Duodenal mucosa (tissue), 2 donors: Measurements from ENCODE around the gene NKPD1.

Source experiments
- H3K27ac ChIP-seq: one replicate; pipeline ENCODE4 v1.7.0; 2013; ENCODE audit warnings: low read depth, low read length
- H3K27me3 ChIP-seq, 2 donors: one replicate each; pipeline ENCODE4 v1.7.0; 2013; ENCODE audit warnings: low read length in 2 of 2, control low read depth in 1 of 2; ENCODE audit not compliant: insufficient read depth in 2 of 2, control insufficient read depth in 1 of 2
- H3K36me3 ChIP-seq, 2 donors: one replicate each; pipeline ENCODE4 v1.7.0; 2013; ENCODE audit warnings: low read length in 2 of 2, control low read depth in 1 of 2; ENCODE audit not compliant: insufficient read depth in 2 of 2, control insufficient read depth in 1 of 2
- H3K4me1 ChIP-seq, 2 donors: one replicate each; pipeline ENCODE4 v1.7.0; 2013; ENCODE audit warnings: low read length in 2 of 2, control low read depth in 1 of 2; ENCODE audit not compliant: insufficient read depth in 2 of 2, control insufficient read depth in 1 of 2
- H3K4me3 ChIP-seq, 2 donors: one replicate each; pipeline ENCODE4 v1.7.0; 2013; ENCODE audit warnings: low read length in 2 of 2, low read depth in 1 of 2
- H3K9ac ChIP-seq, 2 donors: one replicate each; pipeline ENCODE4 v1.7.0; 2013; ENCODE audit warnings: low read length in 2 of 2, low read depth in 1 of 2
- H3K9me3 ChIP-seq, 2 donors: one replicate each; pipeline ENCODE4 v1.7.0; 2013; ENCODE audit warnings: low read length in 2 of 2, control low read depth in 1 of 2; ENCODE audit not compliant: control insufficient read depth in 1 of 2

The NKPD1 gene

DNA sequence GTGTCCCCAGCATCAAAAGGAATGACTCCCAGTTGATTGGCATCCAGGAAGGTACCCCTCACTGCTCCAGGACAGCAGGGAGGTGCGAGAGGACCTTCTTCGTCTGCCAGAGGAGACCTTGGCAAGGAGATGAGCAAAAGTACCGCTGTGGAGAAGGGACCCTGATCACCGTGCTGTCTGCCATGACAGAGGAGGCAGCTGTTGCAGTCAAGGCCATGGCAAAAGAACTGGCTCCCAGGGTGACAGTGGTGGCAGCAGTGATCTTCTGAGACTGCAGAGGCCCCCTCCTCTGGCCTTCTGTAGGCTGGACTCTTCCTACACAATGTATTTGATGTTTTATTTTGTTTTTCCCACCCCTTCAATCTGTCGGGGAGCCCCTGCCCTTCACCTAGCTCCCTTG, 32.0 kb downstream of the NKPD1 start:
- Histone ChIP-seq H3K4me3 (no peak overlapping the region), H3K27me3 (no peaks in the 10 kb centered on the region), H3K4me1 (peaks cover 6% of the 10 kb centered on the region in 2 donors), H3K9ac (no peak overlapping the region), H3K27ac (no peak overlapping the region), H3K36me3 (peaks cover 0 to 18% of the 10 kb centered on the region in 2 donors), H3K9me3 (no peaks in the 10 kb centered on the region)

DNA sequence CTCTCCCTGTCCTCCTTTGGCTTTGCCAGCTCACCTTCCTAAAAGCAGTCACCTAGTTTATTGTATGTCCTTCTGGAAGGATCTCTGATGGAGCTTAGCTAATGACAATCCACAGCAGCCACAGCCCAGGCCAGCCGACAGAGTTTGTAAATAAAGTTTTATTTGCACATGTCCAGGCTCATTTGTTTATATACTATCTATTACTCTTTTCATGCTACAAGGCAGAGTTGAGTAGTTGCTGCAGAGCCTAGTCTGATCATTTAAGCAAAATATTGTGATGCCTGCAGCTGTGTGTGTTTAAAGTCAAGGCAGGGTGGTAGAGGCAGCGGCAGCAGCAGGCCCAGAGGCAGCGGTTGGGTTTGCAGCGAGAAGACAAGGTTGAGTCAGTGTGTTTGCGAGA, 32.6 kb downstream of the NKPD1 start:
- Histone ChIP-seq H3K27ac (no peak overlapping the region), H3K4me3 (no peak overlapping the region), H3K27me3 (no peaks in the 10 kb centered on the region), H3K36me3 (peaks cover 0 to 15% of the 10 kb centered on the region in 2 donors), H3K9ac (no peak overlapping the region), H3K4me1 (peaks cover 6% of the 10 kb centered on the region in 2 donors), H3K9me3 (no peaks in the 10 kb centered on the region)

DNA sequence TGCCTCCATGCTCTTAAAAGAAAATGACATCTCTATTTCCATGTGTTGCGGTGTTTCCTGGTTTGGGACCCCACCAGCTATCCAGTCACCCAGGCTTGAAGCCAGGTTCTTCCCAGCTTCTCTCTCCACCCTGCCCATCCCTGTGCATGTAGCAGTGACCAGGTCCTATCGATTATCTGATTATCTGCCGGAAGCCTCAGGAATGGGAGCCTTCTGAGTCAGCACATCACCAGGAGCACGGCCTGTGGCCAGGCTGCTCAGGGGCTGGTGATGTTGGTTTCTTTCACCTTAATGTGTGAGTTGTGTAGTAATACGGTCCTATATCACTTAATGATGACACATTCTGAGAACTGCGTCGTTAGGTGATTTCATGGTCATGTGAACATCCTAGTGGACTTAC, 34.1 kb downstream of the NKPD1 start:
- Histone ChIP-seq H3K9ac (no peak overlapping the region), H3K4me3 (no peak overlapping the region), H3K4me1 (peaks cover 11 to 17% of the 10 kb centered on the region in 2 donors), H3K9me3 (no peaks in the 10 kb centered on the region), H3K27ac (no peak overlapping the region), H3K36me3 (peaks cover 0 to 13% of the 10 kb centered on the region in 2 donors), H3K27me3 (no peaks in the 10 kb centered on the region)

- H3K27ac ChIP-seq, result no peak overlapping the region
- no peak overlapping the region for H3K9ac ChIP-seq
- no peak overlapping the region for H3K4me3 ChIP-seq
- peaks cover 0 to 11% of the 10 kb centered on the region in 2 donors for H3K36me3 ChIP-seq
- peaks cover 11 to 23% of the 10 kb centered on the region in 2 donors for H3K4me1 ChIP-seq
- H3K9me3 ChIP-seq, result no peaks in the 10 kb centered on the region
- H3K27me3 ChIP-seq, result no peaks in the 10 kb centered on the region
These were observed 34.7 kb downstream of the NKPD1 start for GRCh38 chr19:45125975-45126493.

- no peak overlapping the region for H3K4me3 ChIP-seq
- H3K27me3 ChIP-seq, result no peaks in the 10 kb centered on the region
- no peak overlapping the region for H3K27ac ChIP-seq
- H3K36me3 ChIP-seq, result peaks cover 0 to 11% of the 10 kb centered on the region in 2 donors
- no peaks in the 10 kb centered on the region for H3K9me3 ChIP-seq
- H3K9ac ChIP-seq, result no peak overlapping the region
- peaks cover 11 to 27% of the 10 kb centered on the region in 2 donors for H3K4me1 ChIP-seq
These were observed 35.4 kb downstream of the NKPD1 start for GRCh38 chr19:45125360-45125759.

- no peak overlapping the region for H3K27ac ChIP-seq
- H3K36me3 ChIP-seq, result peaks cover 0 to 9% of the 10 kb centered on the region in 2 donors
- H3K4me1 ChIP-seq, result peaks cover 11 to 27% of the 10 kb centered on the region in 2 donors
- no peak overlapping the region for H3K9ac ChIP-seq
- no peaks in the 10 kb centered on the region for H3K27me3 ChIP-seq
- no peak overlapping the region for H3K4me3 ChIP-seq
- no peaks in the 10 kb centered on the region for H3K9me3 ChIP-seq
These were observed 36.8 kb downstream of the NKPD1 start for GRCh38 chr19:45124021-45124420.

- Histone ChIP-seq H3K4me1 (peaks cover 15 to 31% of the 10 kb centered on the region in 2 donors), H3K36me3 (peaks cover 0 to 5% of the 10 kb centered on the region in 2 donors), H3K4me3 (no peak overlapping the region), H3K9me3 (no peaks in the 10 kb centered on the region), H3K27me3 (no peaks in the 10 kb centered on the region), H3K27ac (no peak overlapping the region), H3K9ac (no peak overlapping the region)
These were observed 37.3 kb downstream of the NKPD1 start for GRCh38 chr19:45123440-45123850.

DNA sequence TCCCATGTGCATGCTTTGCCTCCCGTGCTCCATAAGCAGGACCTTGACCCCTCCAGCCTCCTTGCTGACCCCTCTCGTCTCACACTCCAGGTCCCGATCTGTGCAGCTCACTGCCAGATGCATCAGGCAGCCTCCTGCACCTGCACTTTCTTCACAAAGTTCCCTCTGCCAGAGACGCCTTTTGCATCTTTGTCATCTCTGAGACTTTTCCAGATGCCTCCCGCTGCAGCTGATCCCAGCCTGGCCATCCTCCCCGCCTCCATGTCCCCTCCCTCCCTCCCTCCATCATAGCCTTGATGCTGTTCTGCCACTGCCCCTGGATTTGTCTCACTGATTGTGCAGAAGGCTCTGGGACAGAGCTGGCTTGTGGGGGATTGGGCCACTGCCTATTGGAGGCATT, 38.0 kb downstream of the NKPD1 start:
- Histone ChIP-seq H3K27ac (no peak overlapping the region), H3K4me3 (no peak overlapping the region), H3K9ac (no peak overlapping the region), H3K9me3 (no peaks in the 10 kb centered on the region), H3K27me3 (no peaks in the 10 kb centered on the region), H3K4me1 (peaks cover 20 to 37% of the 10 kb centered on the region in 2 donors), H3K36me3 (peaks cover 0 to 5% of the 10 kb centered on the region in 2 donors)

- no peaks in the 10 kb centered on the region for H3K9me3 ChIP-seq
- H3K27me3 ChIP-seq, result no peaks in the 10 kb centered on the region
- H3K4me1 ChIP-seq, result peaks cover 29 to 45% of the 10 kb centered on the region in 2 donors
- no peak overlapping the region for H3K9ac ChIP-seq
- H3K4me3 ChIP-seq, result no peak overlapping the region
- no peak overlapping the region for H3K27ac ChIP-seq
- H3K36me3 ChIP-seq, result peaks cover 0 to 4% of the 10 kb centered on the region in 2 donors
These were observed 38.9 kb downstream of the NKPD1 start for GRCh38 chr19:45121827-45122345.

GRCh38 chr19:45119582-45119981, 41.2 kb downstream of the NKPD1 start:
- Histone ChIP-seq H3K4me1 (peaks cover 30 to 46% of the 10 kb centered on the region in 2 donors), H3K9ac (no peak overlapping the region), H3K9me3 (no peaks in the 10 kb centered on the region), H3K36me3 (no peaks in the 10 kb centered on the region), H3K4me3 (no peak overlapping the region), H3K27me3 (no peaks in the 10 kb centered on the region), H3K27ac (no peak overlapping the region)
